ENCODE results near the gene ADAMTS20.

- no peak for TF ChIP-seq POLR2A (IDR thresholded peaks at IDR 0.05)
- TF ChIP-seq CTCF (IDR thresholded peaks at IDR 0.05), result no peak
These were observed 243.2 kb downstream of the ADAMTS20 start for GRCh38 chr12:43308776-43309175.

Data from Peyer's patch (tissue), 4 donors.